ENCODE measurements around the gene NCEH1. TPM values are rescaled to one million over a fixed set of nuclear protein-coding genes. Genes with fewer than 3 reads are reported as not detected.
A peak's percentile ranks its signal among the peaks of the same experiment; 100 is the strongest.

The NCEH1 gene
- total and polyA plus RNA-seq, 5 donors from 2014 or later, result 0.43 to 2.1 (median 0.62) TPM

DNA sequence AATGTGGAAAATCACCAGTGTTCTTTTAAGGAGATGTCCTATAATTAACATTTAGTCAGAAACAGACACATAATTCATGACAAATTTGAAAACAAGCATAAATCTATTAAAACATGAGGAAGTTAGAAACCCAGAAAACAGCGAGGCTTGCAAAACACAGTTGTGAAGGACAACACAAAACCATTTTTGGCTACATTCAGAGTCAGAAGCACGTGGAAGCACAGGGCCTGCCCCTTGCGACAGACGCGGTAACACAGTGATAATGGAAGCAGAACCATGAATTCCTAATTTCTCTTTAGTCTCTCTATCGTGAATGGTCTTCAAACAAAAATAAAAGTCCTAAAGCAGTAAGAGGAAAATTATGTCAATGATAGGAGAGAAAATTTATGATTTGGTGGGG lies 12.2 kb downstream of the NCEH1 start:
- no peak overlapping the region for H3K4me3 ChIP-seq (ENCODE audit: low read depth, low read length)
- Mint-ChIP-seq H3K36me3 (peaks cover 7% of the 10 kb centered on the region), H3K9me3 (peaks cover 0 to 3% (median 0%) of the 10 kb centered on the region in 7 donors), H3K27ac (no peak overlapping the region), H3K4me1 (peaks cover 0 to 7% (median 3%) of the 10 kb centered on the region in 4 donors), H3K27me3 (no peaks in the 10 kb centered on the region), H3K4me3 (no peak overlapping the region)
- DNase-seq (no peak), ATAC-seq (ENCODE audit: low read depth in 2 of 2) (no peak)
- no peak overlapping the region for H3K27ac ChIP-seq (ENCODE audit: insufficient read depth, low read length, poor library complexity, severe bottlenecking)
- no peaks in the 10 kb centered on the region for H3K9me3 ChIP-seq (ENCODE audit: control insufficient read depth in 2 of 2, low read length in 2 of 2)
- H3K4me1 ChIP-seq (ENCODE audit: control insufficient read depth, insufficient read depth, low read length, poor library complexity, severe bottlenecking), result no peaks in the 10 kb centered on the region
- H3K36me3 ChIP-seq (ENCODE audit: control insufficient read depth, insufficient read depth, low read length), result no peaks in the 10 kb centered on the region
- H3K27me3 ChIP-seq (ENCODE audit: control insufficient read depth, insufficient read depth, low read length), result no peaks in the 10 kb centered on the region

DNA sequence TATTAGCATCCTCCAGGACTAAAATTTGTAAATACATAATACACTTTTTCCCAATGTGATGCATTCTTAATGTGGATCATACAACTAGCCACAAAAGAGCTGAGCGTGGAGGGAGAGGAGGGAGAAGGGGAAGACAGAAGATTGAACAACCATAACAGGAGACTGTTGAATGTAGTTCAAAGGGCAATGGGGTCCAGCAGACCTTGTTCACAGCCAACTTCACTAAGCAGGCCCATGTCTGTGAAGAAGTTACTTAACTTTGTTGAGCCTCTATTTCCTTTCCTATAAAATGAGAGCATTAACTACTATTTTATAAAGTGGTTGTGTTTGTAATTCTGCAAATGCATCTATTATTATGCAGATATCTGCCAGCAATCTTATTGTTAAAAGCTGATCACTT lies 13.3 kb downstream of the NCEH1 start:
- Histone ChIP-seq H3K27ac (ENCODE audit: insufficient read depth, low read length, poor library complexity, severe bottlenecking) (no peak overlapping the region), H3K27me3 (ENCODE audit: control insufficient read depth, insufficient read depth, low read length) (no peaks in the 10 kb centered on the region), H3K9me3 (ENCODE audit: control insufficient read depth in 2 of 2, low read length in 2 of 2) (no peaks in the 10 kb centered on the region), H3K4me1 (ENCODE audit: control insufficient read depth, insufficient read depth, low read length, poor library complexity, severe bottlenecking) (no peaks in the 10 kb centered on the region), H3K36me3 (ENCODE audit: control insufficient read depth, insufficient read depth, low read length) (no peaks in the 10 kb centered on the region), H3K4me3 (ENCODE audit: low read depth, low read length) (no peak overlapping the region)
- Mint-ChIP-seq H3K36me3 (peaks cover 7% of the 10 kb centered on the region), H3K27ac (no peak overlapping the region), H3K9me3 (peaks cover 0 to 3% (median 0%) of the 10 kb centered on the region in 7 donors), H3K27me3 (no peaks in the 10 kb centered on the region), H3K4me1 (peaks cover 4 to 11% (median 7%) of the 10 kb centered on the region in 4 donors), H3K4me3 (no peak overlapping the region)
- ATAC-seq (ENCODE audit: low read depth in 2 of 2), result no peak
- no peak for DNase-seq

DNA sequence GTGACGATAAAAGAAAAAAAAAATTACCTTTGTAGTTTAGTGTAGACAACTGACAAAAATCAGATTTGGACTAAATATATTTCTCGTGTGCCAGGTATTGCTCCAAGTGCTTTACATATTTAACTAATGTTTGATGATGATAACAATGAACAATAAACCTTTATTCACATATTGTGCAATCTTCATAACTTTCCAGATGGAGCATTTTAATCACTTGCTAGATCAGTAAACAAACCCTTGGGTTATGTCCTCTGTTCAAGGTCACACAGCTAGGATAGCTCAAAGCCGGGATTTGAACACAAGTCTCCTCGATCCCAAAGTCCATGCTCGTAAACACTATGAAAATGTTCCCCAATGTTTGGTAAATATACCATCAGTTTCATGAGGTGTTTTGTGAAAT lies 14.5 kb downstream of the NCEH1 start:
- DNase-seq (no peak), ATAC-seq (ENCODE audit: low read depth in 2 of 2) (no peak)
- Mint-ChIP-seq H3K27ac (no peak overlapping the region), H3K4me1 (peaks cover 4 to 9% (median 7%) of the 10 kb centered on the region in 4 donors), H3K9me3 (peaks cover 0 to 3% (median 0%) of the 10 kb centered on the region in 7 donors), H3K4me3 (no peak overlapping the region), H3K27me3 (no peaks in the 10 kb centered on the region), H3K36me3 (peaks cover 4% of the 10 kb centered on the region)
- no peak overlapping the region for H3K27ac ChIP-seq (ENCODE audit: insufficient read depth, low read length, poor library complexity, severe bottlenecking)
- no peaks in the 10 kb centered on the region for H3K4me1 ChIP-seq (ENCODE audit: control insufficient read depth, insufficient read depth, low read length, poor library complexity, severe bottlenecking)
- H3K4me3 ChIP-seq (ENCODE audit: low read depth, low read length), result no peak overlapping the region
- no peaks in the 10 kb centered on the region for H3K9me3 ChIP-seq (ENCODE audit: control insufficient read depth in 2 of 2, low read length in 2 of 2)
- H3K27me3 ChIP-seq (ENCODE audit: control insufficient read depth, insufficient read depth, low read length), result no peaks in the 10 kb centered on the region
- no peaks in the 10 kb centered on the region for H3K36me3 ChIP-seq (ENCODE audit: control insufficient read depth, insufficient read depth, low read length)

DNA sequence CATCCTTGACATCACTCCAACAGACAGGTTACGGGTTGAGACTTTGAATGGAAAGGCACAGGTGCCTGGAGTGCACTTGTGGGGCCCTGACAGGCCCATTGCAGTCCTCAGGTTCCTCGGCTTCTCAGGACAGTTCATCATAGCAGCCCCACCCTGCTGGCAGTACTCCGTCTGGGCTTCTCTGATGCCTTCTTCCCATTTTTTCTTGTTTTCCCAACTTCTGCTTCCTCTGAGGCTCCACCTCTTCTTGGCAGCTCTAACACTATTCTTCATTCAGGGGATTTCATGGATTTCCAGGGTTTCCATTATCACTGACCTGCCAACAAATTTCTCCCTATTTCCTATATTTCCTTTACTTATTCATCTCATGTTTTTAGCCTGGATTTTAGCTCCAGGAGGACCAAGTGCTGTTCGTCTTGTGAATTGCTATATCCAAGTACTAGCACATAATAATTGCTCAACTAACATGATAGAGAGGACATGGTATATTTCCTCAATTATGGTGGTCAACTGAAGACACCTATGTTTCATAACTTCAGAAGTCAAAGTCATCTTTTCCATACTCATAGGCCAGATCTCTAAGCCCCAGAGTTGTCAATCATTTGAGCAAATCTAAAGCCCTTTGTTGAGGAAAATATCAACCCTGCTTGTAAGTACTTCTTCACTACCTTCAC lies 16.2 kb downstream of the NCEH1 start:
- no peak overlapping the region for H3K4me3 ChIP-seq (ENCODE audit: low read depth, low read length)
- H3K4me1 Mint-ChIP-seq, result peaks cover 4 to 9% (median 7%) of the 10 kb centered on the region in 4 donors

DNA sequence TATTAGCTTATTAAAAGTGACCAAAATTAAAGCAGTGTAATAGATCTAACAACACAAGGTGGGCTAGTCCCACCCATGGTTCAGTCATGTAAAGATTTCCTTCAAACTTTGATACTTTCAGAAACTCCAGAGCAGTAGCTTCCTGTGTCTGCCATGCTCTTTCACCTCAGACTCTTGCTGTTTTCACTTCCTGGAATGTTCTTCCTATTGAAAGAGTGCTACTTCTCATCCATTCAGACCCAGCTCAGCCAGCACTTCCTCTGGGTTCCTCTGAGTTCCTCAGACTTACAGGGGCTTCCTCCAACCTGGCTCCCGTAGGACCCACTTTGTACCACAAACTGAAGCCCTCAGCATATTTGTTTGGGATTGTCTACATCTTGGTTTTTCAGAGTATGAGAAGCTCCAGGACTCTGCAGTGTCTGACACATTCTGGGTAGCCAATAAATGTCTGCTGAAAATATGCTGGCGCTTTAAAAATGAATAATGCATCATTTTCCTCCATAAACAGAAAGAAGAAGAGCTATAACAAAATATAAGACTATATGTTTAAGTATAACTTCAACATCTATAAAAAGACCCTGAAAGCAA lies 18.0 kb downstream of the NCEH1 start:
- H3K4me1 Mint-ChIP-seq, result peaks cover 4 to 6% (median 5%) of the 10 kb centered on the region in 4 donors
- H3K27ac Mint-ChIP-seq, result peak overlapping the region in 1 of 3 donors; percentile 45
- H3K36me3 ChIP-seq (ENCODE audit: control insufficient read depth, insufficient read depth, low read length), result no peaks in the 10 kb centered on the region
- no peaks in the 10 kb centered on the region for H3K27me3 Mint-ChIP-seq
- H3K4me1 ChIP-seq (ENCODE audit: control insufficient read depth, insufficient read depth, low read length, poor library complexity, severe bottlenecking), result no peaks in the 10 kb centered on the region
- H3K4me3 ChIP-seq (ENCODE audit: low read depth, low read length), result no peak overlapping the region
- no peaks in the 10 kb centered on the region for H3K9me3 ChIP-seq (ENCODE audit: control insufficient read depth in 2 of 2, low read length in 2 of 2)
- H3K27ac ChIP-seq (ENCODE audit: insufficient read depth, low read length, poor library complexity, severe bottlenecking), result no peak overlapping the region
- peaks cover 4% of the 10 kb centered on the region for H3K36me3 Mint-ChIP-seq
- no peak for ATAC-seq (ENCODE audit: low read depth in 2 of 2)
- DNase-seq, result peak in 1 of 3 donors; percentile 9
- H3K4me3 Mint-ChIP-seq, result no peak overlapping the region
- H3K9me3 Mint-ChIP-seq, result peaks cover 0 to 3% (median 0%) of the 10 kb centered on the region in 7 donors
- H3K27me3 ChIP-seq (ENCODE audit: control insufficient read depth, insufficient read depth, low read length), result no peaks in the 10 kb centered on the region

More for the DNA sequence above, 16.2 kb downstream of the NCEH1 start:
- Mint-ChIP-seq H3K27ac (no peak overlapping the region), H3K9me3 (peaks cover 0 to 3% (median 0%) of the 10 kb centered on the region in 7 donors), H3K27me3 (no peaks in the 10 kb centered on the region), H3K4me3 (no peak overlapping the region), H3K36me3 (peaks cover 4% of the 10 kb centered on the region)
- DNase-seq (no peak), ATAC-seq (ENCODE audit: low read depth in 2 of 2) (no peak)
- Histone ChIP-seq H3K27me3 (ENCODE audit: control insufficient read depth, insufficient read depth, low read length) (no peaks in the 10 kb centered on the region), H3K36me3 (ENCODE audit: control insufficient read depth, insufficient read depth, low read length) (no peaks in the 10 kb centered on the region), H3K4me1 (ENCODE audit: control insufficient read depth, insufficient read depth, low read length, poor library complexity, severe bottlenecking) (no peaks in the 10 kb centered on the region), H3K27ac (ENCODE audit: insufficient read depth, low read length, poor library complexity, severe bottlenecking) (no peak overlapping the region), H3K9me3 (ENCODE audit: control insufficient read depth in 2 of 2, low read length in 2 of 2) (no peaks in the 10 kb centered on the region)

DNA sequence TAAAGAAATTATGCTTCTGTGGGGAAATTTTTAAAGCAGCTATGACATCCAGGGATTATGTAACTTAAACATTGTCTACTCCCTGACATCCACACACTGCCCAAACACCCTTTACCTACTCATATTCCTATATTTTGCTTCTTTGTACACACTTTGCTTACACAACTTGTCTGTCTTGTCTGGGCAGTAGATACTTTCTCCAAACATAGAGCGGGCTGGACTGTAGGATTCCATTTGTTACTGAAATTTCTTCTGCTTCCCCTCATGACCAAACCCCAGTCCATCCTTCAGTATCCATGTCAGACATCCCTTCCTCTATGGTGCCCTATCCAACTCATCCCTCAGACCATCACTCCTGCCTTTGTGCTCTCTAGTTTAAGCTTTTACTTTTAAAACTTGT lies 19.9 kb downstream of the NCEH1 start:
- Histone ChIP-seq H3K4me1 (ENCODE audit: control insufficient read depth, insufficient read depth, low read length, poor library complexity, severe bottlenecking) (no peaks in the 10 kb centered on the region), H3K9me3 (ENCODE audit: control insufficient read depth in 2 of 2, low read length in 2 of 2) (no peaks in the 10 kb centered on the region), H3K36me3 (ENCODE audit: control insufficient read depth, insufficient read depth, low read length) (no peaks in the 10 kb centered on the region), H3K27me3 (ENCODE audit: control insufficient read depth, insufficient read depth, low read length) (no peaks in the 10 kb centered on the region), H3K4me3 (ENCODE audit: low read depth, low read length) (no peak overlapping the region), H3K27ac (ENCODE audit: insufficient read depth, low read length, poor library complexity, severe bottlenecking) (no peak overlapping the region)
- H3K4me1 Mint-ChIP-seq, result peaks cover 4 to 6% (median 5%) of the 10 kb centered on the region in 4 donors
- H3K36me3 Mint-ChIP-seq, result peaks cover 4% of the 10 kb centered on the region
- peak overlapping the region in 1 of 3 donors; percentile 24 for H3K27ac Mint-ChIP-seq
- H3K9me3 Mint-ChIP-seq, result peaks cover 0 to 3% (median 0%) of the 10 kb centered on the region in 7 donors
- H3K4me3 Mint-ChIP-seq, result no peak overlapping the region
- no peak for ATAC-seq (ENCODE audit: low read depth in 2 of 2)
- DNase-seq, result no peak
- H3K27me3 Mint-ChIP-seq, result no peaks in the 10 kb centered on the region

DNA sequence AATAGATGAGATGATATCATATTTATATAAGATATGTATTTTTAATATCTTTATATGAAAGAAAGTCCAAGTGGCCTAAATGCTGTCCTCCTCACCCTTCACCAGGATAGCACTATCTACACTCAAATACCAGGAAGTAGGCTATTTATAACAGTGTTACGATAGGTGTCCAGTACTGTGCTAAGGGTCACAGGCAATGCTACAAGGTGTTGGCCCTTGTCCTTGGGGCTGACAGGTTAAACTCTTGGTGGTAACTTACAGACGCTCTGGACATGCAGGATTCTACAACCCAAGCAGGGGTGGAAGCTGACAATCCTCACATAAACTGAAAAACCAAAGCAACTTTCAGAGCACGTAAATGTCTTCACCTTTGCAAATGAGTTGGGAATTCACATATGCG lies 22.3 kb downstream of the NCEH1 start:
- H3K27ac Mint-ChIP-seq, result no peak overlapping the region

DNA sequence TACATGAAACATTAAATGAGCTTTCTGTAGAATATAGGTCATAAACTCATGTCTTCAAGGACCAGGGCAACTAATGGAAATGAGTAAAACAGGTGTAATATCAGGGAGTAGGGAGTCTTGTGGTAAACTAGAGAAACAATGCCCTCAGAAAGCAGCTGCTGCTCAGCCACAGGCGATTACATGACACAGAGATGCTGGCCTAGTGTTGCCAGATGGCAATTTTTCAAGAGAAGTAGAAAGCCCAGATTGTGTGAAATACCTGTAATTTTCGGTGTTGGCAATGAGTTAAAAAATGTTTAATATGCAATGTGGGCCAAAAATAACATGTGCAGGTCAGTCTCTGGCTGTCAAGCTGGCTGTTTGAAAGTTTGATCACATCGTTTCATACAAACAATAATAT lies 23.4 kb downstream of the NCEH1 start:
- H3K27ac Mint-ChIP-seq, result no peak overlapping the region
- Histone ChIP-seq H3K4me1 (ENCODE audit: control insufficient read depth, insufficient read depth, low read length, poor library complexity, severe bottlenecking) (no peaks in the 10 kb centered on the region), H3K36me3 (ENCODE audit: control insufficient read depth, insufficient read depth, low read length) (no peaks in the 10 kb centered on the region), H3K27me3 (ENCODE audit: control insufficient read depth, insufficient read depth, low read length) (no peaks in the 10 kb centered on the region), H3K9me3 (ENCODE audit: control insufficient read depth in 2 of 2, low read length in 2 of 2) (no peaks in the 10 kb centered on the region), H3K4me3 (ENCODE audit: low read depth, low read length) (no peak overlapping the region), H3K27ac (ENCODE audit: insufficient read depth, low read length, poor library complexity, severe bottlenecking) (no peak overlapping the region)
- no peak for DNase-seq
- no peak for ATAC-seq (ENCODE audit: low read depth in 2 of 2)
- H3K4me3 Mint-ChIP-seq, result no peak overlapping the region
- H3K4me1 Mint-ChIP-seq, result peaks cover 0 to 2% (median 0%) of the 10 kb centered on the region in 4 donors
- H3K27me3 Mint-ChIP-seq, result no peaks in the 10 kb centered on the region
- no peaks in the 10 kb centered on the region for H3K36me3 Mint-ChIP-seq
- H3K9me3 Mint-ChIP-seq, result no peaks in the 10 kb centered on the region

More for the DNA sequence above, 22.3 kb downstream of the NCEH1 start:
- ATAC-seq (ENCODE audit: low read depth in 2 of 2) (no peak), DNase-seq (no peak)
- Mint-ChIP-seq H3K4me3 (no peak overlapping the region), H3K9me3 (no peaks in the 10 kb centered on the region), H3K27me3 (no peaks in the 10 kb centered on the region), H3K4me1 (peaks cover 4 to 6% (median 5%) of the 10 kb centered on the region in 4 donors), H3K36me3 (no peaks in the 10 kb centered on the region)
- H3K4me1 ChIP-seq (ENCODE audit: control insufficient read depth, insufficient read depth, low read length, poor library complexity, severe bottlenecking), result no peaks in the 10 kb centered on the region
- H3K36me3 ChIP-seq (ENCODE audit: control insufficient read depth, insufficient read depth, low read length), result no peaks in the 10 kb centered on the region
- no peak overlapping the region for H3K4me3 ChIP-seq (ENCODE audit: low read depth, low read length)
- H3K27me3 ChIP-seq (ENCODE audit: control insufficient read depth, insufficient read depth, low read length), result no peaks in the 10 kb centered on the region
- no peak overlapping the region for H3K27ac ChIP-seq (ENCODE audit: insufficient read depth, low read length, poor library complexity, severe bottlenecking)
- H3K9me3 ChIP-seq (ENCODE audit: control insufficient read depth in 2 of 2, low read length in 2 of 2), result no peaks in the 10 kb centered on the region
